ENCODE measurements around the gene MRPL52. TPM values are rescaled to one million over a fixed set of nuclear protein-coding genes. Genes with fewer than 3 reads are reported as not detected.

Gene MRPL52
- total and polyA plus RNA-seq, 10 of the 15 experiments (the other 5 are each of a cell fraction or from before 2014, with no cell fraction given) = 51.7 to 541 (median 142) TPM

DNA sequence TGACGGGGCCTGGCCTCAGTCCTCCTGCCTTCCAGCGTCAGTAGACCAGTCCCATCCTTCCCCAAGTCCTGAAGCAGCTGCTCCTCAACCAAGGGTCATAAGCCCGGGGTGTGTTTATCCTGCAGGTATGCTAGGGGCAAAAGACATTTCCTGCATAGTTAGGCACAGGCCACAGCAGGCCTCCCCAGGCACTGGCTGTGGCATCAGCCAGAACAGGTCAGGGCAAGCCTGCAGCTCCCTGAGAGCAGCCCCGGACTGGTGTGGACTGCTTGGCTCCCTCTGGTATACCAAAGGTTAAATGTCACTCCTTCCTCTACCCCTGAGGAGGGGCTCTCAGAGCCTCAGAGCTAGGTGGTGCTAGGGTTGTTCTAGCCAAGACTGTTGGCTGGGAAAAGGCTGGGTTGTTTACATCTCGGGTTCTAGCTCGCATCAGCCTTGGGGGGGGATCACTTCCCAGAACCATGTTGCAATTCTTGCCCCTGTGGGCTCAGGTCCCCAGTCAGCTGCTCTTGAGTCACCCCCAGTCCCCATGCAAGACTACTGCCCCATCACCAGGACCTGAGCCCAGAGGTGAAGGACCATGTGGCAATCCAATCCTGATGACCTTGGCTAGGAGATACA lies 9.6 kb downstream of the MRPL52 start:
- Histone ChIP-seq H3K9ac (ENCODE audit: control insufficient read depth, insufficient read depth, low read length) (peak overlapping the region; percentile 4; the same call in 1 of the 2 replicates), H3K27me3 (replicated peaks in 1 of 2; ENCODE audit: control insufficient read depth in 2 of 2, insufficient read depth in 2 of 2, low read length in 1 of 2) (no peaks in the 10 kb centered on the region), H2AFZ (ENCODE audit: control insufficient read depth, low read depth, low read length) (no peak overlapping the region), H3K4me2 (ENCODE audit: control insufficient read depth, insufficient read depth) (no peak overlapping the region; the same call in 1 of the 2 replicates), H3K4me1 (ENCODE audit: control insufficient read depth, insufficient read depth, low read length) (peaks cover 21% of the 10 kb centered on the region), H3K79me2 (ENCODE audit: control insufficient read depth, insufficient read depth, low read length) (no peaks in the 10 kb centered on the region), H3K9me3 (replicated peaks; ENCODE audit: control insufficient read depth, insufficient read depth, low read length) (no peaks in the 10 kb centered on the region), H3K27ac (ENCODE audit: control insufficient read depth, insufficient read depth) (0 out of 2 replicates have a peak overlapping the region, but pooled peaks have one; percentile 24), H3K4me3 (no peak overlapping the region), H3K36me3 (ENCODE audit: control insufficient read depth in 2 of 2, insufficient read depth in 2 of 2, low read length in 1 of 2) (peaks cover 0 to 4% of the 10 kb centered on the region in 2 experiments; a peak in 2 of 4 replicates), H4K20me1 (ENCODE audit: control insufficient read depth, insufficient read depth) (no peaks in the 10 kb centered on the region)
- RAD21 ChIA-PET (ENCODE audit: unreplicated experiment) = interaction anchor here (0.5 to 2.6 kb wide), 3 partner anchors 16 to 253 kb away, joined by 3 to 10 read pairs (median 3); no protein-coding TSS in a partner anchor
- intact Hi-C loops (cut with micrococcal nuclease; ENCODE audit: unreplicated experiment) = no loop called here
- in situ Hi-C loops (cut with MboI) = no loop called here
- SMC1A ChIA-PET (ENCODE audit: uncharacterized antibody, unreplicated experiment) = interaction anchor here (0.8 to 2.4 kb wide), 9 partner anchors 9 to 269 kb away, joined by 3 to 8 read pairs (median 4); no protein-coding TSS in a partner anchor
- peak; percentile 52 for FAIRE-seq
- 76% methylated on average over 6 of the region's 6 CpGs for WGBS (ENCODE audit: insufficient coverage, insufficient replicate concordance, low lambda C conversion rate, missing lambda C conversion rate)
- peak; percentile 62 for ATAC-seq
- CTCF ChIA-PET = interaction anchor here (0.7 to 3.7 kb wide), 6 partner anchors 9 to 65 kb away, joined by 3 to 25 read pairs (median 3); no protein-coding TSS in a partner anchor
- no TSS peak for BruUV-seq (replicated peaks)
- DNase-seq (ENCODE audit: low read depth, low spot score) = no peak
- POLR2A ChIA-PET = interaction anchor here (0.6 to 1.7 kb wide), 4 partner anchors 26 to 231 kb away, joined by 4 read pairs; no protein-coding TSS in a partner anchor
- no peak for TF ChIP-seq ZZZ3 (IDR thresholded peaks at IDR 0.05; ENCODE audit: control insufficient read depth, insufficient read length, low read depth)
- no peak for TF ChIP-seq MTA2 (IDR thresholded peaks at IDR 0.05; ENCODE audit: low read depth)
- no peak for TF ChIP-seq CUX1 (IDR thresholded peaks at IDR 0.05; ENCODE audit: insufficient replicate concordance, low read depth, low read length)
- no peak for TF ChIP-seq FOXK2 (IDR thresholded peaks at IDR 0.05)
- TF ChIP-seq POLR2A (IDR thresholded peaks at IDR 0.05; ENCODE audit: low read depth, low read length) = no peak
- no peak for TF ChIP-seq ESRRA (IDR thresholded peaks at IDR 0.05; ENCODE audit: low read length)
- TF ChIP-seq NFIC (IDR thresholded peaks at IDR 0.05; ENCODE audit: low read depth, low read length) = no peak
- TF ChIP-seq SP1 (IDR thresholded peaks at IDR 0.05; ENCODE audit: low read depth, low read length) = no peak
- no peak for TF ChIP-seq CBFB (IDR thresholded peaks at IDR 0.05; ENCODE audit: low read depth)
- no peak for TF ChIP-seq CHD4 (IDR thresholded peaks at IDR 0.05)
- no peak for TF ChIP-seq MLLT1 (IDR thresholded peaks at IDR 0.05)
- TF ChIP-seq E2F4 (IDR thresholded peaks at IDR 0.05; ENCODE audit: low read depth, low read length) = no peak
- TF ChIP-seq ZNF24 (IDR thresholded peaks at IDR 0.05) = no peak
- TF ChIP-seq BCL3 (IDR thresholded peaks at IDR 0.05; ENCODE audit: borderline replicate concordance, insufficient read depth, low read depth, low read length, poor library complexity, severe bottlenecking) = no peak
